GM21717 (cell line): ENCODE data around the gene ADAMTS16.

Experiments
- ATAC-seq: cut with Tn5 transposase; IDR thresholded peaks from one replicate; pipeline ENCODE4 v1.9.1; 2021; ENCODE audit warnings: mild to moderate bottlenecking, moderate library complexity; ENCODE audit not compliant: unreplicated experiment

Gene ADAMTS16

GRCh38 chr5:5141625-5142525 lies 1.7 kb downstream of the ADAMTS16 start:
- no peak for ATAC-seq

GRCh38 chr5:5144441-5144840 lies 4.3 kb downstream of the ADAMTS16 start:
- ATAC-seq, result no peak

- ATAC-seq, result no peak
These were observed 5.8 kb downstream of the ADAMTS16 start for GRCh38 chr5:5145651-5146529.

GRCh38 chr5:5146530-5147160 lies 6.5 kb downstream of the ADAMTS16 start:
- no peak for ATAC-seq

- ATAC-seq, result no peak
These were observed 9.0 kb downstream of the ADAMTS16 start for GRCh38 chr5:5149154-5149553.

- ATAC-seq, result no peak
These were observed 10.5 kb downstream of the ADAMTS16 start for GRCh38 chr5:5150667-5151066.

- no peak for ATAC-seq
These were observed 14.6 kb downstream of the ADAMTS16 start for GRCh38 chr5:5154733-5155132.

- no peak for ATAC-seq
These were observed 15.5 kb downstream of the ADAMTS16 start for GRCh38 chr5:5155617-5156016.

- no peak for ATAC-seq
These were observed 16.4 kb downstream of the ADAMTS16 start for GRCh38 chr5:5156471-5157082.

- no peak for ATAC-seq
These were observed 18.4 kb downstream of the ADAMTS16 start for GRCh38 chr5:5158472-5158895.

- no peak for ATAC-seq
These were observed 19.4 kb downstream of the ADAMTS16 start for GRCh38 chr5:5159282-5160103.

GRCh38 chr5:5164163-5164562 lies 24.0 kb downstream of the ADAMTS16 start:
- no peak for ATAC-seq

GRCh38 chr5:5165541-5166002 lies 25.4 kb downstream of the ADAMTS16 start:
- no peak for ATAC-seq

GRCh38 chr5:5169466-5169865 lies 29.3 kb downstream of the ADAMTS16 start:
- ATAC-seq, result no peak

GRCh38 chr5:5178136-5178535 lies 38.0 kb downstream of the ADAMTS16 start:
- ATAC-seq, result no peak

GRCh38 chr5:5178580-5178979 lies 38.5 kb downstream of the ADAMTS16 start:
- ATAC-seq, result no peak

- no peak for ATAC-seq
These were observed 38.9 kb downstream of the ADAMTS16 start for GRCh38 chr5:5179079-5179478.

- ATAC-seq, result no peak
These were observed 39.5 kb downstream of the ADAMTS16 start for GRCh38 chr5:5179597-5179996.

- no peak for ATAC-seq
These were observed 41.7 kb downstream of the ADAMTS16 start for GRCh38 chr5:5181650-5182324.
